Uterus (tissue), 2 donors: ENCODE results near the gene CD53.

ENCODE experiments used
- POLR2A ChIP-seq, 2 donors: fragments of 450-650 bp; IDR thresholded peaks; one replicate each; pipeline ENCODE4 v1.6.1; 2016; ENCODE audit warnings: antibody characterized with exemption in 2 of 2, mild to moderate bottlenecking in 1 of 2, moderate library complexity in 1 of 2
- TF ChIP-seq, protein P1 (sequence below), 4 experiments: fragments of 200-600 bp in 2 of 4; fragments of 450-650 bp in 2 of 4; sonication (generic) in 2 of 4; IDR thresholded peaks; one replicate each; pipeline ENCODE4 v1.5.1; 2016 to 2019; ENCODE audit warnings: antibody characterized with exemption in 4 of 4, mild to moderate bottlenecking in 2 of 4, moderate library complexity in 1 of 4

DNA sequence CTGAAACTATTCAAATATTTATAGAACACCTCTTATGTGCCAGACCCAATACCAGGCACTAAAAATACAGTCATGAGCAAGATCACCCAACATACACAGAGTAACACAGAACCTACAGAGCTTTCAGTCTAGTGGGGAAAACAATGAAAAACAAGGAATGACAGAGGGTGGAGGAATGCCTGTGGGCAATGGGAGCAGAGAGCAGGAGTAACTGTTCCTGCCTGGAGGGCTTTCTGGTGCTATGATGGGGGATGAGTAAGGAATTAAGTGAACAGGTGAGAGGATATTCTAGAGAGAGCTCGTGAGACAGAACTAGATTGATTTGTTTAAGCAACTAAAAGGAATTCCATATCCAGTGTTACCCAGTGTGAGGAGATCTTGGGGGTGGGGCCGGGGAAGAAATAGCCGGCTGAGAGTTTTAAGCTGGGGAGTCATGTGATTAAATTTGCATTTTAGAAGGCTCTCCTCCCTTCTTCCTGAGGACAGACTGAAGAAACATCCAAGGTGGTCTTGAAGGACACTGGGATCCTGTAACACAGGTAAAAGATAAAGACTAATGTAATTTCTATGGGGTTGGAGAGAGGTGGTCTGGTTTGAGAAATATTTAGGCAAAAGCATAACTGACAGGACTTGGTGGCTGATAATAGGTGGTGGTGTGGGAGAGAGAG is 2.1 kb upstream of the CD53 start:
- TF ChIP-seq POLR2A (IDR thresholded peaks at IDR 0.05) = no peak
- TF ChIP-seq, protein P1, sequence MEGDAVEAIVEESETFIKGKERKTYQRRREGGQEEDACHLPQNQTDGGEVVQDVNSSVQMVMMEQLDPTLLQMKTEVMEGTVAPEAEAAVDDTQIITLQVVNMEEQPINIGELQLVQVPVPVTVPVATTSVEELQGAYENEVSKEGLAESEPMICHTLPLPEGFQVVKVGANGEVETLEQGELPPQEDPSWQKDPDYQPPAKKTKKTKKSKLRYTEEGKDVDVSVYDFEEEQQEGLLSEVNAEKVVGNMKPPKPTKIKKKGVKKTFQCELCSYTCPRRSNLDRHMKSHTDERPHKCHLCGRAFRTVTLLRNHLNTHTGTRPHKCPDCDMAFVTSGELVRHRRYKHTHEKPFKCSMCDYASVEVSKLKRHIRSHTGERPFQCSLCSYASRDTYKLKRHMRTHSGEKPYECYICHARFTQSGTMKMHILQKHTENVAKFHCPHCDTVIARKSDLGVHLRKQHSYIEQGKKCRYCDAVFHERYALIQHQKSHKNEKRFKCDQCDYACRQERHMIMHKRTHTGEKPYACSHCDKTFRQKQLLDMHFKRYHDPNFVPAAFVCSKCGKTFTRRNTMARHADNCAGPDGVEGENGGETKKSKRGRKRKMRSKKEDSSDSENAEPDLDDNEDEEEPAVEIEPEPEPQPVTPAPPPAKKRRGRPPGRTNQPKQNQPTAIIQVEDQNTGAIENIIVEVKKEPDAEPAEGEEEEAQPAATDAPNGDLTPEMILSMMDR (IDR thresholded peaks at IDR 0.05) = no peak
